Hepatocyte (in vitro differentiated cells): ENCODE data around the gene SAMD4A. TPM values are rescaled to one million over a fixed set of nuclear protein-coding genes. Genes with fewer than 3 reads are reported as not detected.

ENCODE experiments used
- DNase-seq: peaks from one replicate; pipeline ENCODE4 v3.0.0-alpha.2; 2016; ENCODE audit warnings: low spot score
- H2AFZ ChIP-seq: fragments of 200-600 bp; sonication (generic); 2 replicates; pipeline ENCODE4 v1.6.0; 2016; ENCODE audit warnings: antibody characterized with exemption, mild to moderate bottlenecking
- H3K27ac ChIP-seq: fragments of 200-600 bp; sonication (generic); 2 replicates; pipeline ENCODE4 v1.5.1; 2016; ENCODE audit warnings: mild to moderate bottlenecking
- H3K27me3 ChIP-seq: fragments of 200-600 bp; sonication (generic); 2 replicates; pipeline ENCODE4 v1.6.1; 2016
- H3K36me3 ChIP-seq: fragments of 200-600 bp; sonication (generic); replicated peaks from 2 replicates; pipeline ENCODE4 v1.5.1; 2016; ENCODE audit warnings: low read depth; ENCODE audit not compliant: insufficient read depth
- H3K4me1 ChIP-seq: fragments of 200-600 bp; sonication (generic); 2 replicates; pipeline ENCODE4 v1.5.1; 2016; ENCODE audit warnings: mild to moderate bottlenecking, moderate library complexity; ENCODE audit not compliant: insufficient read depth
- H3K4me2 ChIP-seq: fragments of 200-600 bp; sonication (generic); 2 replicates; pipeline ENCODE4 v1.6.0; 2016
- H3K4me3 ChIP-seq: fragments of 200-600 bp; sonication (generic); 2 replicates; pipeline ENCODE4 v1.5.1; 2016; ENCODE audit warnings: mild to moderate bottlenecking
- H3K79me2 ChIP-seq: fragments of 200-600 bp; sonication (generic); 2 replicates; pipeline ENCODE4 v1.6.0; 2017; ENCODE audit warnings: mild to moderate bottlenecking
- H3K9me2 ChIP-seq: fragments of 200-600 bp; sonication (generic); replicated peaks from 2 replicates; pipeline ENCODE4 v1.6.0; 2017; ENCODE audit warnings: mild to moderate bottlenecking; ENCODE audit not compliant: insufficient read depth
- H3K9me3 ChIP-seq: fragments of 200-600 bp; sonication (generic); 2 replicates; pipeline ENCODE4 v1.5.1; 2016; ENCODE audit warnings: low read depth, mild to moderate bottlenecking
- H4K20me1 ChIP-seq: fragments of 200-600 bp; sonication (generic); 2 replicates; pipeline ENCODE4 v1.6.0; 2016; ENCODE audit warnings: mild to moderate bottlenecking; ENCODE audit not compliant: insufficient read depth, poor library complexity, severe bottlenecking
- EZH2 ChIP-seq: fragments of 200-600 bp; sonication (generic); IDR thresholded peaks from 2 replicates; pipeline ENCODE4 v1.6.1; 2016; ENCODE audit warnings: antibody characterized with exemption, mild to moderate bottlenecking, borderline replicate concordance
- EZH2phosphoT487 ChIP-seq: fragments of 200-600 bp; sonication (generic); IDR thresholded peaks from one replicate; pipeline ENCODE4 v1.6.1; 2018; ENCODE audit warnings: antibody characterized with exemption, mild to moderate bottlenecking, low read depth, moderate library complexity; ENCODE audit not compliant: unreplicated experiment, severe bottlenecking
- WGBS: methylation state at CpG from one replicate; pipeline ENCODE4 v1.1.6; 2016; ENCODE audit warnings: low lambda C conversion rate; ENCODE audit errors: missing lambda C conversion rate; 5-methylcytosine and 5-hydroxymethylcytosine counted together
- polyA plus RNA-seq: library from polyadenylated mRNA; unstranded; fragments of >200 nt; fragmentation: Nextera tagmentation; extraction: Ambion mirVana; gene quantifications from 2 replicates; pipeline ENCODE4 v1.2.1, GENCODE V29; 2016
- total RNA-seq: library from RNA; depleted of rRNA; stranded (reverse); fragments of >200 nt; gene quantifications from 2 replicates; pipeline ENCODE4 v1.2.3, GENCODE V29; 2014
- TF ChIP-seq, protein P1 (sequence below): fragments of 200-600 bp; sonication (generic); IDR thresholded peaks from 2 replicates; pipeline ENCODE4 v1.5.1; 2016; ENCODE audit warnings: antibody characterized with exemption, mild to moderate bottlenecking; ENCODE audit not compliant: poor library complexity

SAMD4A gene
- total and polyA plus RNA-seq, 2 experiments from 2014 or later: 10.5 to 15.7 TPM

DNA sequence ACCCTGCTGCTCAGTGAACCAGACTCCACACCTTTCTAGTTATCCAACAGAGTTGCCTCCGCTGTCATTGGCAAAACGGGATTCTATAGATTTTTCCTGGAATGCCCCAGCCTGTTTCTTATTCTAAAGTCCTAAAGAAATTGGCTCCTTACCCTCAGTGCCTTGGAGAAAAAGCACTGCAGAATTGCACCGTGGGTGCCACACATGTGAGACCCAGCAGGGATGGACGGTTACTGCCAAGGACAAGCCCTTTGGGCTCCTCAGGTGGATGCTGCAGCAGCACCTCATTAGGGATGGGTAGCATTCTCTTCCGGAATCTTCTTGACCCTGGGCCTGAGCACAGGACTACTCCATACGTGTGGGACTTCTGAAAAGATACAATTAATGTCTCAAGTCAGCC, 214.2 kb downstream of the SAMD4A start:
- Histone ChIP-seq H3K79me2 (no peaks in the 10 kb centered on the region), H3K36me3 (no peaks in the 10 kb centered on the region), H4K20me1 (no peaks in the 10 kb centered on the region), H3K4me1 (no peaks in the 10 kb centered on the region), H2AFZ (no peak overlapping the region), H3K27me3 (no peaks in the 10 kb centered on the region), H3K27ac (no peak overlapping the region), H3K4me3 (no peak overlapping the region), H3K9me3 (no peaks in the 10 kb centered on the region), H3K4me2 (no peak overlapping the region), H3K9me2 (no peaks in the 10 kb centered on the region)
- 96% methylated on average over 6 of the region's 6 CpGs for WGBS
- no peak for DNase-seq
- TF ChIP-seq EZH2phosphoT487 (no peak), EZH2 (no peak)
- TF ChIP-seq, protein P1, sequence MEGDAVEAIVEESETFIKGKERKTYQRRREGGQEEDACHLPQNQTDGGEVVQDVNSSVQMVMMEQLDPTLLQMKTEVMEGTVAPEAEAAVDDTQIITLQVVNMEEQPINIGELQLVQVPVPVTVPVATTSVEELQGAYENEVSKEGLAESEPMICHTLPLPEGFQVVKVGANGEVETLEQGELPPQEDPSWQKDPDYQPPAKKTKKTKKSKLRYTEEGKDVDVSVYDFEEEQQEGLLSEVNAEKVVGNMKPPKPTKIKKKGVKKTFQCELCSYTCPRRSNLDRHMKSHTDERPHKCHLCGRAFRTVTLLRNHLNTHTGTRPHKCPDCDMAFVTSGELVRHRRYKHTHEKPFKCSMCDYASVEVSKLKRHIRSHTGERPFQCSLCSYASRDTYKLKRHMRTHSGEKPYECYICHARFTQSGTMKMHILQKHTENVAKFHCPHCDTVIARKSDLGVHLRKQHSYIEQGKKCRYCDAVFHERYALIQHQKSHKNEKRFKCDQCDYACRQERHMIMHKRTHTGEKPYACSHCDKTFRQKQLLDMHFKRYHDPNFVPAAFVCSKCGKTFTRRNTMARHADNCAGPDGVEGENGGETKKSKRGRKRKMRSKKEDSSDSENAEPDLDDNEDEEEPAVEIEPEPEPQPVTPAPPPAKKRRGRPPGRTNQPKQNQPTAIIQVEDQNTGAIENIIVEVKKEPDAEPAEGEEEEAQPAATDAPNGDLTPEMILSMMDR: no peak

- Histone ChIP-seq H2AFZ (no peak overlapping the region), H3K27ac (no peak overlapping the region), H3K4me1 (no peaks in the 10 kb centered on the region), H3K79me2 (no peaks in the 10 kb centered on the region), H3K36me3 (no peaks in the 10 kb centered on the region), H3K9me3 (no peaks in the 10 kb centered on the region), H3K4me2 (no peak overlapping the region), H4K20me1 (no peaks in the 10 kb centered on the region), H3K9me2 (no peaks in the 10 kb centered on the region), H3K4me3 (no peak overlapping the region), H3K27me3 (no peaks in the 10 kb centered on the region)
- no peak for DNase-seq
- TF ChIP-seq EZH2phosphoT487 (no peak), EZH2 (no peak)
- TF ChIP-seq, protein P1: no peak
- 90% methylated on average over 21 of the region's 21 CpGs for WGBS
Measured at GRCh38 chr14:54781961-54782750, 215.2 kb downstream of the SAMD4A start.

GRCh38 chr14:54782751-54783659, 216.1 kb downstream of the SAMD4A start:
- no peaks in the 10 kb centered on the region for H4K20me1 ChIP-seq
- no peaks in the 10 kb centered on the region for H3K9me2 ChIP-seq
- TF ChIP-seq EZH2phosphoT487: no peak
- TF ChIP-seq, protein P1: peak; percentile 6
- TF ChIP-seq EZH2: no peak
- no peaks in the 10 kb centered on the region for H3K36me3 ChIP-seq
- no peaks in the 10 kb centered on the region for H3K4me1 ChIP-seq
- H3K4me3 ChIP-seq: no peak overlapping the region
- WGBS: 88% methylated on average over 14 of the region's 14 CpGs
- no peak overlapping the region for H3K27ac ChIP-seq
- H3K79me2 ChIP-seq: no peaks in the 10 kb centered on the region
- H3K4me2 ChIP-seq: no peak overlapping the region
- DNase-seq: no peak
- H2AFZ ChIP-seq: no peak overlapping the region
- no peaks in the 10 kb centered on the region for H3K9me3 ChIP-seq
- H3K27me3 ChIP-seq: no peaks in the 10 kb centered on the region
